GM12878 (cell line): ENCODE data around the gene VANGL2. TPM values are rescaled to one million over a fixed set of nuclear protein-coding genes. Genes with fewer than 3 reads are reported as not detected.

Experiments
- ATAC-seq: fragments of 200-7000 bp; cut with Tn5 transposase; 3 replicates; pipeline ENCODE4 v1.9.1; 2020; ENCODE audit warnings: mild to moderate bottlenecking, moderate library complexity
- BruUV-seq: library from RNA; stranded (reverse); fragments of 400-500 nt; replicated peaks from 2 replicates; lab custom pipeline; 2021; lab: Mats Ljungman, UMichigan
- CTCF ChIA-PET: fragments of 300-600 bp; sonication (Branson Sonifier 250); formaldehyde crosslinking; extraction: SDS; loops from one replicate; lab custom pipeline; 2021; ENCODE audit warnings: inconsistent platforms; lab: Yijun Ruan, JAX
- POLR2A ChIA-PET: fragments of 350-600 bp; formaldehyde crosslinking; extraction: SDS; loops from one replicate; lab custom pipeline; 2021; ENCODE audit warnings: inconsistent platforms; lab: Charles Lee
- RAD21 ChIA-PET: fragments of 300-600 bp; sonication (Branson Sonifier 250); formaldehyde crosslinking; loops from one replicate; lab custom pipeline; 2023; ENCODE audit warnings: antibody characterized with exemption; ENCODE audit not compliant: unreplicated experiment; lab: Charles Lee
- SMC1A ChIA-PET: fragments of 300-600 bp; sonication (Branson Sonifier 250); formaldehyde crosslinking; loops from one replicate; lab custom pipeline; 2023; ENCODE audit not compliant: unreplicated experiment, uncharacterized antibody; lab: Charles Lee
- DNase-seq: peaks from one replicate; pipeline ENCODE4 v3.0.0-alpha.2; 2011; ENCODE audit warnings: low read depth, low spot score
- FAIRE-seq: peaks from 3 replicates; lab custom pipeline; 2011; peaks lifted over from hg19 to GRCh38; lab: Jason Lieb, UNC
- H2AFZ ChIP-seq: 2 replicates; pipeline ENCODE4 v1.6.0; 2011; ENCODE audit warnings: low read depth, low read length, control low read depth; ENCODE audit not compliant: control insufficient read depth
- H3K27ac ChIP-seq: 2 replicates; pipeline ENCODE4 v1.5.1; 2011; ENCODE audit warnings: control low read depth; ENCODE audit not compliant: control insufficient read depth, insufficient read depth
- H3K27me3 ChIP-seq, 2 experiments: replicated peaks in 1 of 2; 2 replicates each; pipeline versions ENCODE4 v1.6.0 to v1.6.1; 2011; ENCODE audit warnings: low read length in 1 of 2; ENCODE audit not compliant: control insufficient read depth in 2 of 2, insufficient read depth in 2 of 2
- H3K36me3 ChIP-seq, 2 experiments: 2 replicates each; pipeline ENCODE4 v1.5.1; 2011; ENCODE audit warnings: low read length in 1 of 2; ENCODE audit not compliant: control insufficient read depth in 2 of 2, insufficient read depth in 2 of 2
- H3K4me1 ChIP-seq: 2 replicates; pipeline ENCODE4 v1.6.1; 2011; ENCODE audit warnings: mild to moderate bottlenecking, low read length, moderate library complexity, mixed read lengths; ENCODE audit not compliant: control insufficient read depth, insufficient read depth
- H3K4me2 ChIP-seq: 2 replicates; pipeline ENCODE4 v1.6.0; 2011; ENCODE audit warnings: control low read depth; ENCODE audit not compliant: control insufficient read depth, insufficient read depth
- H3K4me3 ChIP-seq: fragments of 200-600 bp; sonication (generic); 2 replicates; pipeline ENCODE4 v1.5.1; 2016
- H3K79me2 ChIP-seq: 2 replicates; pipeline ENCODE4 v1.6.0; 2011; ENCODE audit warnings: low read length; ENCODE audit not compliant: control insufficient read depth, insufficient read depth
- H3K9ac ChIP-seq: 2 replicates; pipeline ENCODE4 v1.8.0; 2011; ENCODE audit warnings: low read length, control low read depth, mixed read lengths; ENCODE audit not compliant: control insufficient read depth, insufficient read depth
- H3K9me3 ChIP-seq: replicated peaks from 3 replicates; pipeline ENCODE4 v1.5.1; 2011; ENCODE audit warnings: mild to moderate bottlenecking, low read length; ENCODE audit not compliant: control insufficient read depth, insufficient read depth
- H4K20me1 ChIP-seq: 2 replicates; pipeline ENCODE4 v1.6.0; 2011; ENCODE audit not compliant: control insufficient read depth, insufficient read depth
- BCLAF1 ChIP-seq: fragments of 450-650 bp; IDR thresholded peaks from 2 replicates; pipeline ENCODE4 v1.6.1; 2017; ENCODE audit warnings: antibody characterized with exemption, mild to moderate bottlenecking, moderate library complexity
- CHD2 ChIP-seq: IDR thresholded peaks from 2 replicates; pipeline ENCODE4 v1.6.1; 2011; ENCODE audit warnings: low read depth, low read length, improper control_type of control experiment, borderline replicate concordance
- EZH2 ChIP-seq: IDR thresholded peaks from 2 replicates; pipeline ENCODE4 v1.6.1; 2012; ENCODE audit warnings: low read depth, mild to moderate bottlenecking, control low read depth, inconsistent platforms, low read length, borderline replicate concordance; ENCODE audit not compliant: control insufficient read depth
- HDAC6 ChIP-seq: fragments of 200-600 bp; sonication (generic); IDR thresholded peaks from one replicate; pipeline ENCODE4 v1.8.0; 2017; ENCODE audit warnings: antibody characterized with exemption; ENCODE audit not compliant: unreplicated experiment
- HSF1 ChIP-seq: fragments of 150-350 bp; IDR thresholded peaks from 2 replicates; pipeline ENCODE4 v1.6.1; 2014; ENCODE audit warnings: mild to moderate bottlenecking, low read depth, low read length
- MAX ChIP-seq: IDR thresholded peaks from 2 replicates; pipeline ENCODE4 v1.6.1; 2012; ENCODE audit warnings: low read depth, low read length, improper control_type of control experiment
- MTA2 ChIP-seq: fragments of 450-650 bp; IDR thresholded peaks from 2 replicates; pipeline ENCODE4 v1.6.1; 2016; ENCODE audit warnings: low read depth, mild to moderate bottlenecking, moderate library complexity
- MYC ChIP-seq: IDR thresholded peaks from 2 replicates; pipeline ENCODE4 v1.6.1; 2011; ENCODE audit warnings: mild to moderate bottlenecking, low read length, moderate library complexity, inconsistent platforms; ENCODE audit not compliant: insufficient read depth, insufficient replicate concordance, insufficient read length, severe bottlenecking
- RB1 ChIP-seq: fragments of 450-650 bp; formaldehyde crosslinking; IDR thresholded peaks from 2 replicates; pipeline ENCODE4 v1.6.1; 2017; ENCODE audit warnings: mild to moderate bottlenecking, borderline replicate concordance
- YY1 ChIP-seq: IDR thresholded peaks from 2 replicates; pipeline ENCODE4 v1.6.1; 2011; ENCODE audit warnings: low read depth, mild to moderate bottlenecking, low read length
- WGBS: methylation state at CpG from one replicate; pipeline ENCODE4 v1.1.6; 2016; ENCODE audit warnings: low lambda C conversion rate; ENCODE audit not compliant: insufficient replicate concordance, insufficient coverage; ENCODE audit errors: missing lambda C conversion rate; 5-methylcytosine and 5-hydroxymethylcytosine counted together
- in situ Hi-C: fragments of 300-500 bp; cut with MboI; formaldehyde crosslinking; loops from 9 replicates; pipeline ENCODE4 v1.14.3; 2018; ENCODE audit warnings: mixed read lengths
- intact Hi-C: fragments of 100-400 bp; cut with micrococcal nuclease; formaldehyde crosslinking; loops from one replicate; pipeline ENCODE4 v1.14.2; 2022; ENCODE audit not compliant: unreplicated experiment
- polyA plus RNA-seq, 11 experiments: library from polyadenylated mRNA; depleted of rRNA in 4 of 11; unstranded in 6 of 11; stranded (reverse) in 5 of 11; fragments of >200 nt; fragmentation: Nextera tagmentation in 4 of 11; fragmentation: Illumina TruSeq in 1 of 11; extraction: Ambion mirVana in 4 of 11; extraction: Trizol in 1 of 11; gene quantifications; 1 replicate in 1 of 11; 2 replicates in 10 of 11; pipeline versions ENCODE4 v1.2.1 to v1.2.3, GENCODE V29; 2011 to 2016; ENCODE audit warnings: inconsistent platforms in 2 of 11, missing spikeins in 2 of 11, low read depth in 1 of 11
- total RNA-seq, 4 experiments: library from RNA; depleted of rRNA in 3 of 4; stranded (reverse); fragments of >200 nt in 3 of 4; fragmentation: Illumina TruSeq in 1 of 4; extraction: Trizol in 1 of 4; gene quantifications; 2 replicates each; pipeline versions ENCODE4 v1.2.1 to v1.2.3, GENCODE V29; 2013 to 2021

Gene VANGL2
- total and polyA plus RNA-seq, 10 of the 15 experiments (the other 5 are each of a cell fraction or from before 2014, with no cell fraction given): 0.10 to 5.0 (median 0.27) TPM

- FAIRE-seq (no peak), DNase-seq (no peak), ATAC-seq (no peak)
- no peak for TF ChIP-seq RB1
- TF ChIP-seq MYC: no peak
- TF ChIP-seq YY1: no peak
- no peak for TF ChIP-seq MTA2
- TF ChIP-seq HDAC6: no peak
- TF ChIP-seq CHD2: no peak
- TF ChIP-seq BCLAF1: no peak
- no peak for TF ChIP-seq HSF1
- no peak for TF ChIP-seq MAX
- TF ChIP-seq EZH2: no peak
- intact Hi-C loops: no loop called here
- WGBS: 30% methylated on average over 8 of the region's 8 CpGs
- POLR2A ChIA-PET: no interaction called here
- Histone ChIP-seq H4K20me1 (no peaks in the 10 kb centered on the region), H2AFZ (no peak overlapping the region), H3K9me3 (no peaks in the 10 kb centered on the region), H3K4me2 (no peak overlapping the region), H3K27ac (no peak overlapping the region), H3K9ac (no peak overlapping the region), H3K79me2 (no peaks in the 10 kb centered on the region), H3K27me3 (peaks cover 0 to 4% of the 10 kb centered on the region in 2 experiments; a peak in 3 of 4 replicates), H3K4me1 (no peaks in the 10 kb centered on the region), H3K4me3 (no peak overlapping the region), H3K36me3 (no peaks in the 10 kb centered on the region)
- no TSS peak for BruUV-seq
- RAD21 ChIA-PET: interaction anchor here (1.8 kb wide), 1 partner anchor 18 kb away, joined by 6 read pairs; no protein-coding TSS in a partner anchor
- CTCF ChIA-PET: interaction anchor here (1.3 to 1.8 kb wide), 2 partner anchors 18 to 103 kb away, joined by 3 to 6 read pairs; no protein-coding TSS in a partner anchor
- SMC1A ChIA-PET: interaction anchor here (0.8 to 1.2 kb wide), 2 partner anchors 18 to 214 kb away, joined by 3 read pairs; no protein-coding TSS in a partner anchor
- in situ Hi-C loops: no loop called here
Observed at GRCh38 chr1:160394673-160395072, 5.7 kb upstream of the VANGL2 start.
